ENCODE measurements around the gene OCEL1. TPM values are rescaled to one million over a fixed set of nuclear protein-coding genes. Genes with fewer than 3 reads are reported as not detected.

The OCEL1 gene
- total and polyA plus RNA-seq, 2 donors (not counting 1 experiment from before 2014, with no cell fraction given) = 28.5 to 30.5 TPM

DNA sequence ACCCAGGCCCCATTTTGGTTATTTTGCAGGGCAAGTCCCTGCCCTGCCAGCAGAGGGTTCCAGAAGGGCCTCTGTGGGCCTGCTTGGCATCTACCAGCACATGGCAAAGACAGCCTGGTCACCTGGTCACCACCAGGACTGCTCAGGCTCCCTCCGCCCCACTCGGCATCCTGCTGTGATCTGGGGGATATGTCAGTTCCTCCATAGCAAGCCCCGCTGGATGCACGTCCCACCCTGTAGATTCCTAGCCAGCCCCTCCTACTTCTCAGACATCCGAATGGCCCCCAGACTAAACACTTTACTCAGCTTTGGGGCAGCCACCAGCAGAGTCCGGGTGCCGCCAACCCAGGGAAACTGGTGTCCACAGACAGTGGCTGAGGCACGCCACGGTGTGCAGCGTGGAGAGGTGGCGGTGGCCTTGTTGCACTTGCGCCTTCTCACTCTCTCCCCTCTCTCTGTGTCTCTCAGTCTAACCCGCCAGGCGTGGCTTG lies 42.7 kb upstream of the OCEL1 start:
- peaks cover 5 to 40% of the 10 kb centered on the region in 2 experiments for H3K36me3 ChIP-seq (replicated peaks in 1 of 2; ENCODE audit: control extremely low read depth in 1 of 2, control insufficient read depth in 1 of 2, extremely low read depth in 1 of 2, insufficient read depth in 2 of 2, low read length in 1 of 2)
- WGBS (ENCODE audit: insufficient coverage) = 26% methylated on average over 12 of the region's 14 CpGs
- no peaks in the 10 kb centered on the region for H3K27me3 Mint-ChIP-seq
- peak overlapping the region; percentile 66 to 76 for H3K27ac ChIP-seq (ENCODE audit: low read length in 2 of 2)
- intact Hi-C loops (cut with micrococcal nuclease) = loop anchor here (5.0 kb wide), 1 partner anchor 46 kb away; no protein-coding TSS in a partner anchor
- POLR2A ChIA-PET = interaction anchor here (0.6 to 2.0 kb wide), 13 partner anchors 13 to 109 kb away, joined by 3 to 10 read pairs (median 4); partner anchors contain the start of genes ANKLE1, MYO9B, OCEL1 and USE1
- CTCF ChIA-PET = interaction anchor here (0.6 to 2.4 kb wide), 17 partner anchors 8 to 998 kb away, joined by 3 to 24 read pairs (median 4); partner anchors contain the start of genes FAM32A, HAUS8, MYO9B and OCEL1
- H3K9me3 ChIP-seq (ENCODE audit: control extremely low read depth in 1 of 3, control insufficient read depth in 2 of 3, insufficient read depth in 1 of 3, low read length in 2 of 3) = no peaks in the 10 kb centered on the region
- H3K9ac ChIP-seq (ENCODE audit: low read length) = peak overlapping the region; percentile 51
- H3K4me3 ChIP-seq (ENCODE audit: control extremely low read depth in 1 of 5, extremely low read depth in 1 of 5, insufficient read depth in 1 of 5, low read depth in 2 of 5, low read length in 4 of 5) = peak overlapping the region in 4 of 5 experiments; percentile 6 to 53 (median 33)
- peaks cover 19 to 25% of the 10 kb centered on the region in 2 donors for H3K4me1 ChIP-seq (ENCODE audit: control insufficient read depth in 2 of 2, insufficient read depth in 2 of 2, low read length in 2 of 2)
- H3K4me3 Mint-ChIP-seq = peak overlapping the region; percentile 85
- TF ChIP-seq EZH2 (IDR thresholded peaks at IDR 0.05; ENCODE audit: borderline replicate concordance, insufficient read depth, low read depth, low read length, poor library complexity, severe bottlenecking) (no peak), CTCF (IDR thresholded peaks at IDR 0.05) (no peak)
- no peaks in the 10 kb centered on the region for H3K27me3 ChIP-seq (replicated peaks in 1 of 4; ENCODE audit: control extremely low read depth in 1 of 4, control insufficient read depth in 3 of 4, insufficient read depth in 4 of 4, low read length in 3 of 4)
- ATAC-seq (ENCODE audit: low read depth) (peak; percentile 36), DNase-seq (no peak)
- peaks cover 18% of the 10 kb centered on the region for H3K79me2 ChIP-seq (ENCODE audit: control insufficient read depth, insufficient read depth, low read length)
- peaks cover 30% of the 10 kb centered on the region for H3K4me1 Mint-ChIP-seq
- H2AFZ ChIP-seq (ENCODE audit: insufficient read depth, low read depth, low read length, poor library complexity, severe bottlenecking) = peak overlapping the region; percentile 62
- H3K27ac Mint-ChIP-seq = peak overlapping the region; percentile 88
- no peaks in the 10 kb centered on the region for H3K9me3 Mint-ChIP-seq (ENCODE audit: insufficient read depth)
- H4K20me1 ChIP-seq (ENCODE audit: control insufficient read depth, insufficient read depth, low read length, poor library complexity, severe bottlenecking) = no peaks in the 10 kb centered on the region
- peak overlapping the region; percentile 79 for H3K4me2 ChIP-seq (replicated peaks; ENCODE audit: low read depth, low read length, poor library complexity, severe bottlenecking)

DNA sequence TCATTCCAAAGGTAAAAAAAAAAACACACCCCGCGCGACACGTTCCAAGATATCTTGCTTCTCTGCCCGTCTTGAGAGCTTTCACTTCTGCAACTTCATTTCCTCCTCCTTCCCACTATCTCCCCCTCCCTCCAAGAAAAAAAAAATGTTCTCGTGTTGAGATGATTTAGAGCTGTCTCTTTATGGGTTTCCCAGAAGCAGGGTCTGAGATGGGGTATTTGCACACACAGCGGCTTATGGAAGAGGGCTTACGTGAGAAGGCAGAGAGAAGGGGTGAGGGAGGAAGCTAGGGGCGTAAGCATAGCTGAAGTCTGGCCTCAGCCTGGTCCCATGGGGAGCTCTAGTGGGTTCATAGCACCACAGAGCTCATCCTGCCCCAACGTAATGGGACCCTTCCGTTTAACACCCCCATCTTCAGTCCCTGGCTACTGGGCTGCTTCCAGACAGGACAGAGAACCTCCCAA lies 42.1 kb upstream of the OCEL1 start:
- ChIA-PET CTCF (interaction anchor here (0.6 to 2.4 kb wide), 23 partner anchors 8 to 998 kb away, joined by 3 to 24 read pairs (median 4); partner anchors contain the start of genes FAM32A, HAUS8, MYO9B and OCEL1), POLR2A (interaction anchor here (0.6 to 2.0 kb wide), 15 partner anchors 13 to 110 kb away, joined by 3 to 10 read pairs (median 4); partner anchors contain the start of genes ANKLE1, MYO9B, OCEL1 and USE1)
- Histone ChIP-seq H3K9me3 (ENCODE audit: control extremely low read depth in 1 of 3, control insufficient read depth in 2 of 3, insufficient read depth in 1 of 3, low read length in 2 of 3) (no peaks in the 10 kb centered on the region), H4K20me1 (ENCODE audit: control insufficient read depth, insufficient read depth, low read length, poor library complexity, severe bottlenecking) (no peaks in the 10 kb centered on the region), H3K27me3 (replicated peaks in 1 of 4; ENCODE audit: control extremely low read depth in 1 of 4, control insufficient read depth in 3 of 4, insufficient read depth in 4 of 4, low read length in 3 of 4) (no peaks in the 10 kb centered on the region), H3K9ac (ENCODE audit: low read length) (peak overlapping the region; percentile 51), H3K4me3 (ENCODE audit: control extremely low read depth in 1 of 5, extremely low read depth in 1 of 5, insufficient read depth in 1 of 5, low read depth in 2 of 5, low read length in 4 of 5) (peak overlapping the region in 4 of 5 experiments; percentile 17 to 53 (median 33)), H3K36me3 (replicated peaks in 1 of 2; ENCODE audit: control extremely low read depth in 1 of 2, control insufficient read depth in 1 of 2, extremely low read depth in 1 of 2, insufficient read depth in 2 of 2, low read length in 1 of 2) (peaks cover 5 to 46% of the 10 kb centered on the region in 2 experiments), H2AFZ (ENCODE audit: insufficient read depth, low read depth, low read length, poor library complexity, severe bottlenecking) (peak overlapping the region; percentile 62), H3K4me1 (ENCODE audit: control insufficient read depth in 2 of 2, insufficient read depth in 2 of 2, low read length in 2 of 2) (peaks cover 19 to 25% of the 10 kb centered on the region in 2 donors), H3K4me2 (replicated peaks; ENCODE audit: low read depth, low read length, poor library complexity, severe bottlenecking) (peak overlapping the region; percentile 79), H3K27ac (ENCODE audit: low read length in 2 of 2) (peak overlapping the region; percentile 66 to 76), H3K79me2 (ENCODE audit: control insufficient read depth, insufficient read depth, low read length) (peaks cover 18% of the 10 kb centered on the region)
- H3K27ac Mint-ChIP-seq = peak overlapping the region; percentile 88
- H3K9me3 Mint-ChIP-seq (ENCODE audit: insufficient read depth) = no peaks in the 10 kb centered on the region
- no peaks in the 10 kb centered on the region for H3K27me3 Mint-ChIP-seq
- H3K4me1 Mint-ChIP-seq = peaks cover 30% of the 10 kb centered on the region
- ATAC-seq (ENCODE audit: low read depth) (peak; percentile 83), DNase-seq (peak; percentile 79)
- TF ChIP-seq CTCF (IDR thresholded peaks at IDR 0.05) (no peak), EZH2 (IDR thresholded peaks at IDR 0.05; ENCODE audit: borderline replicate concordance, insufficient read depth, low read depth, low read length, poor library complexity, severe bottlenecking) (no peak)
- WGBS (ENCODE audit: insufficient coverage) = 11% methylated on average over 2 of the region's 11 CpGs
- intact Hi-C loops (cut with micrococcal nuclease) = loop anchor here (1.0 to 5.0 kb wide), 4 partner anchors 47 to 117 kb away; partner anchors contain the start of genes BABAM1, HAUS8 and MYO9B
- H3K4me3 Mint-ChIP-seq = peak overlapping the region; percentile 85

Measured in B cell (primary cell).